Measurements from ENCODE around the gene ADGRA3. TPM values are rescaled to one million over a fixed set of nuclear protein-coding genes. Genes with fewer than 3 reads are reported as not detected.

The ADGRA3 gene
- total and polyA plus RNA-seq, 7 donors = 7.4 to 32.1 (median 19.0) TPM

DNA sequence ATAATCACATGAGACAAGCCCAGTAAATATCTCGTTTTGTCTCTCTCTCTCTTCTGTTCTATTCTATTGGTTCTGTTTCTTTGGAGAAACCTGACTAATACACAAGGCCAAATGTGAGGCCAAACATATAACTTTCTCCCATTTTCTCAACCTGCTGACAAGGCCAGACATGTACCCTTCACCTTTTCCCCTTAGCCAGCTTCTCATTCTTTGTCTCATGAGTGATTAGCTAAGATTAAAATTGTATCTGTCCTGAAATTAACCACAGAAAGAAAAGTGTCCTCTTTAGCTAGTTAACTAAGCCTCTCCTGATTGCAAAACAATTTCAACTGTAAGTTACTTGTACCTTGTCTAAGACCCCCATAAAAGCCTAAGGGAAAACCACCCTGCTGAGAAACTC, 18.5 kb upstream of the ADGRA3 start:
- H3K27ac ChIP-seq = no peak overlapping the region
- no peaks in the 10 kb centered on the region for H3K27me3 ChIP-seq (ENCODE audit: insufficient read depth in 3 of 3, low read length in 2 of 3)
- TF ChIP-seq, protein P1, sequence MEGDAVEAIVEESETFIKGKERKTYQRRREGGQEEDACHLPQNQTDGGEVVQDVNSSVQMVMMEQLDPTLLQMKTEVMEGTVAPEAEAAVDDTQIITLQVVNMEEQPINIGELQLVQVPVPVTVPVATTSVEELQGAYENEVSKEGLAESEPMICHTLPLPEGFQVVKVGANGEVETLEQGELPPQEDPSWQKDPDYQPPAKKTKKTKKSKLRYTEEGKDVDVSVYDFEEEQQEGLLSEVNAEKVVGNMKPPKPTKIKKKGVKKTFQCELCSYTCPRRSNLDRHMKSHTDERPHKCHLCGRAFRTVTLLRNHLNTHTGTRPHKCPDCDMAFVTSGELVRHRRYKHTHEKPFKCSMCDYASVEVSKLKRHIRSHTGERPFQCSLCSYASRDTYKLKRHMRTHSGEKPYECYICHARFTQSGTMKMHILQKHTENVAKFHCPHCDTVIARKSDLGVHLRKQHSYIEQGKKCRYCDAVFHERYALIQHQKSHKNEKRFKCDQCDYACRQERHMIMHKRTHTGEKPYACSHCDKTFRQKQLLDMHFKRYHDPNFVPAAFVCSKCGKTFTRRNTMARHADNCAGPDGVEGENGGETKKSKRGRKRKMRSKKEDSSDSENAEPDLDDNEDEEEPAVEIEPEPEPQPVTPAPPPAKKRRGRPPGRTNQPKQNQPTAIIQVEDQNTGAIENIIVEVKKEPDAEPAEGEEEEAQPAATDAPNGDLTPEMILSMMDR (IDR thresholded peaks at IDR 0.05) = no peak
- 86 to 98% (median 86%) methylated on average over 1 of the region's 1 CpG for WGBS, 3 donors
- H3K9me3 ChIP-seq = peaks cover 26% of the 10 kb centered on the region
- no peak for DNase-seq
- H3K4me1 ChIP-seq = no peaks in the 10 kb centered on the region
- intact Hi-C loops (cut with DNase I) = loop anchor here in 1 of 2 donors (10.0 kb wide), 1 partner anchor 150 kb away; no protein-coding TSS in a partner anchor
- ATAC-seq = no peak
- H3K4me3 ChIP-seq = no peak overlapping the region
- no peaks in the 10 kb centered on the region for H3K36me3 ChIP-seq (ENCODE audit: insufficient read depth in 1 of 2, low read depth in 1 of 2)

GRCh38 chr4:22532896-22533295, 17.0 kb upstream of the ADGRA3 start:
- Histone ChIP-seq H3K4me3 (no peak overlapping the region), H3K9me3 (peaks cover 26% of the 10 kb centered on the region), H3K27me3 (ENCODE audit: insufficient read depth in 3 of 3, low read length in 2 of 3) (no peaks in the 10 kb centered on the region), H3K27ac (no peak overlapping the region), H3K36me3 (ENCODE audit: insufficient read depth in 1 of 2, low read depth in 1 of 2) (no peaks in the 10 kb centered on the region), H3K4me1 (no peaks in the 10 kb centered on the region)
- DNase-seq (no peak), ATAC-seq (no peak)
- WGBS, 3 donors = 36 to 57% (median 40%) methylated on average over 1 of the region's 1 CpG
- intact Hi-C loops (cut with DNase I) = loop anchor here in 1 of 2 donors (10.0 kb wide), 1 partner anchor 152 kb away; no protein-coding TSS in a partner anchor
- TF ChIP-seq, protein P1 (IDR thresholded peaks at IDR 0.05) = no peak

GRCh38 chr4:22532117-22532516, 16.3 kb upstream of the ADGRA3 start:
- H3K9me3 ChIP-seq = peaks cover 26% of the 10 kb centered on the region
- H3K4me1 ChIP-seq = no peaks in the 10 kb centered on the region
- DNase-seq = no peak
- WGBS, 3 donors = 59 to 75% (median 70%) methylated on average over 1 of the region's 1 CpG
- TF ChIP-seq, protein P1 (IDR thresholded peaks at IDR 0.05) = no peak
- no peak overlapping the region for H3K4me3 ChIP-seq
- no peak overlapping the region for H3K27ac ChIP-seq
- ATAC-seq = no peak
- intact Hi-C loops (cut with DNase I) = loop anchor here in 1 of 2 donors (10.0 kb wide), 1 partner anchor 153 kb away; no protein-coding TSS in a partner anchor
- H3K27me3 ChIP-seq (ENCODE audit: insufficient read depth in 3 of 3, low read length in 2 of 3) = no peaks in the 10 kb centered on the region
- H3K36me3 ChIP-seq (ENCODE audit: insufficient read depth in 1 of 2, low read depth in 1 of 2) = no peaks in the 10 kb centered on the region

- H3K4me3 ChIP-seq = no peak overlapping the region
- H3K9me3 ChIP-seq = peaks cover 26% of the 10 kb centered on the region
- H3K4me1 ChIP-seq = no peaks in the 10 kb centered on the region
- no peak for DNase-seq
- no peak for ATAC-seq
- 37 to 40% (median 38%) methylated on average over 4 of the region's 4 CpGs for WGBS, 3 donors
- no peak overlapping the region for H3K27ac ChIP-seq
- H3K27me3 ChIP-seq (ENCODE audit: insufficient read depth in 3 of 3, low read length in 2 of 3) = no peaks in the 10 kb centered on the region
- intact Hi-C loops (cut with DNase I) = loop anchor here in 1 of 2 donors (10.0 kb wide), 1 partner anchor 153 kb away; no protein-coding TSS in a partner anchor
- no peaks in the 10 kb centered on the region for H3K36me3 ChIP-seq (ENCODE audit: insufficient read depth in 1 of 2, low read depth in 1 of 2)
- TF ChIP-seq, protein P1 (IDR thresholded peaks at IDR 0.05) = no peak
These were observed 15.6 kb upstream of the ADGRA3 start for GRCh38 chr4:22531311-22532019.

Data from psoas muscle (tissue), 8 donors.